ENCODE data around the gene EFCAB12. TPM values are rescaled to one million over a fixed set of nuclear protein-coding genes. Genes with fewer than 3 reads are reported as not detected.

The EFCAB12 gene
- total and polyA plus RNA-seq, 10 of the 15 experiments (the other 5 are each of a cell fraction or from before 2014, with no cell fraction given) = 0.02 to 0.85 (median 0.33) TPM

- no peak overlapping the region for H3K4me2 ChIP-seq (ENCODE audit: control insufficient read depth, insufficient read depth)
- WGBS (ENCODE audit: insufficient coverage, insufficient replicate concordance, low lambda C conversion rate, missing lambda C conversion rate) = 3% methylated on average over 5 of the region's 5 CpGs
- H3K4me3 ChIP-seq = no peak overlapping the region
- POLR2A ChIA-PET = interaction anchor here (0.9 to 1.0 kb wide), 2 partner anchors 10 to 30 kb away, joined by 3 to 4 read pairs; no protein-coding TSS in a partner anchor
- H3K36me3 ChIP-seq (ENCODE audit: control insufficient read depth in 2 of 2, insufficient read depth in 2 of 2, low read length in 1 of 2) = no peaks in the 10 kb centered on the region
- peaks cover 2% of the 10 kb centered on the region; the same call in 1 of the 2 replicates for H3K4me1 ChIP-seq (ENCODE audit: control insufficient read depth, insufficient read depth, low read length)
- CTCF ChIA-PET = interaction anchor here (1.4 to 4.1 kb wide), 6 partner anchors 9 to 35 kb away, joined by 3 to 16 read pairs (median 8); partner anchors contain the start of genes IFT122 and MBD4
- peak; percentile 70 for ATAC-seq
- no peak overlapping the region for H3K9ac ChIP-seq (ENCODE audit: control insufficient read depth, insufficient read depth, low read length)
- no peaks in the 10 kb centered on the region; a peak in 1 of 4 replicates for H3K27me3 ChIP-seq (replicated peaks in 1 of 2; ENCODE audit: control insufficient read depth in 2 of 2, insufficient read depth in 2 of 2, low read length in 1 of 2)
- no peaks in the 10 kb centered on the region for H4K20me1 ChIP-seq (ENCODE audit: control insufficient read depth, insufficient read depth)
- SMC1A ChIA-PET (ENCODE audit: uncharacterized antibody, unreplicated experiment) = interaction anchor here (1.5 to 19.4 kb wide), 5 partner anchors 9 to 68 kb away, joined by 4 to 275 read pairs (median 5); partner anchors contain the start of genes IFT122 and MBD4
- no peak for DNase-seq (ENCODE audit: low read depth, low spot score)
- intact Hi-C loops (cut with micrococcal nuclease; ENCODE audit: unreplicated experiment) (no loop called here), in situ Hi-C loops (cut with MboI) (no loop called here)
- peak overlapping the region; percentile 11; the same call in 1 of the 2 replicates for H2AFZ ChIP-seq (ENCODE audit: control insufficient read depth, low read depth, low read length)
- H3K9me3 ChIP-seq (replicated peaks; ENCODE audit: control insufficient read depth, insufficient read depth, low read length) = no peaks in the 10 kb centered on the region
- FAIRE-seq = no peak
- H3K27ac ChIP-seq (ENCODE audit: control insufficient read depth, insufficient read depth) = no peak overlapping the region
- RAD21 ChIA-PET (ENCODE audit: unreplicated experiment) = interaction anchor here (0.9 to 4.4 kb wide), 8 partner anchors 9 to 85 kb away, joined by 3 to 19 read pairs (median 3); partner anchors contain the start of genes IFT122 and MBD4
- TF ChIP-seq SREBF1 (IDR thresholded peaks at IDR 0.05; ENCODE audit: low read length) (no peak), ZBTB33 (IDR thresholded peaks at IDR 0.05) (no peak), MYB (IDR thresholded peaks at IDR 0.05; ENCODE audit: borderline replicate concordance, low read depth, low read length) (no peak), NFIC (IDR thresholded peaks at IDR 0.05; ENCODE audit: low read depth, low read length) (no peak), CTCF (IDR thresholded peaks at IDR 0.05 in 2 of 3, conservative IDR thresholded peaks at IDR 0.05 in 1 of 3; ENCODE audit: control insufficient read depth in 2 of 3, extremely low read depth in 1 of 3, insufficient read depth in 1 of 3, low read depth in 3 of 3, low read length in 3 of 3) (no peak), GATAD2B (conservative IDR thresholded peaks at IDR 0.05; ENCODE audit: low read depth) (no peak), RAD21 (IDR thresholded peaks at IDR 0.05; ENCODE audit: insufficient read depth, low read depth, low read length) (no peak), EGR1 (IDR thresholded peaks at IDR 0.05; ENCODE audit: borderline replicate concordance in 1 of 2, low read depth in 2 of 2, low read length in 2 of 2) (no peak), KDM1A (IDR thresholded peaks at IDR 0.05; ENCODE audit: borderline replicate concordance) (no peak), ZBTB11 (CRISPR knock-in tag; IDR thresholded peaks at IDR 0.05) (no peak)
- H3K79me2 ChIP-seq (ENCODE audit: control insufficient read depth, insufficient read depth, low read length) = no peaks in the 10 kb centered on the region
- no TSS peak for BruUV-seq (replicated peaks)
These were observed 23.8 kb downstream of the EFCAB12 start for GRCh38 chr3:129404610-129405009.

All from GM12878 (cell line).